Neural progenitor cell (in vitro differentiated cells): ENCODE data around the gene MLST8. TPM values are rescaled to one million over a fixed set of nuclear protein-coding genes. Genes with fewer than 3 reads are reported as not detected.
A peak's percentile ranks its signal among the peaks of the same experiment; 100 is the strongest.

Experiments
- DNase-seq: peaks from one replicate; pipeline ENCODE4 v3.0.0-alpha.2; 2016; ENCODE audit warnings: low spot score
- H2AFZ ChIP-seq: fragments of 200-600 bp; sonication (generic); replicated peaks from 2 replicates; pipeline ENCODE4 v1.6.1; 2016; ENCODE audit warnings: antibody characterized with exemption
- H3F3A ChIP-seq: fragments of 200-600 bp; sonication (generic); 2 replicates; pipeline ENCODE4 v1.6.1; 2016; ENCODE audit warnings: antibody characterized with exemption, low read depth
- H3K27ac ChIP-seq: fragments of 200-600 bp; sonication (generic); 2 replicates; pipeline ENCODE4 v1.5.1; 2016; ENCODE audit warnings: mild to moderate bottlenecking
- H3K27me3 ChIP-seq: fragments of 200-600 bp; sonication (generic); 2 replicates; pipeline ENCODE4 v1.6.1; 2016; ENCODE audit warnings: mild to moderate bottlenecking, moderate library complexity
- H3K36me3 ChIP-seq: fragments of 200-600 bp; sonication (generic); 2 replicates; pipeline ENCODE4 v1.5.1; 2016
- H3K4me1 ChIP-seq: fragments of 200-600 bp; sonication (generic); 2 replicates; pipeline ENCODE4 v1.6.1; 2016; ENCODE audit warnings: mixed run types
- H3K4me2 ChIP-seq: fragments of 200-600 bp; sonication (generic); 2 replicates; pipeline ENCODE4 v1.6.1; 2016
- H3K4me3 ChIP-seq: fragments of 200-600 bp; sonication (generic); 2 replicates; pipeline ENCODE4 v1.5.1; 2016
- H3K79me2 ChIP-seq: fragments of 200-600 bp; sonication (generic); 2 replicates; pipeline ENCODE4 v1.6.1; 2016; ENCODE audit warnings: low read depth
- H3K9ac ChIP-seq: fragments of 200-600 bp; sonication (generic); 2 replicates; pipeline ENCODE4 v1.6.1; 2016
- H3K9me3 ChIP-seq: fragments of 200-600 bp; sonication (generic); 2 replicates; pipeline ENCODE4 v1.5.1; 2016; ENCODE audit warnings: low read depth
- H4K20me1 ChIP-seq: fragments of 200-600 bp; sonication (generic); 2 replicates; pipeline ENCODE4 v1.6.1; 2016; ENCODE audit warnings: low read depth
- H3K27ac Mint-ChIP-seq: 3 replicates; pipeline ENCODE4 v1.8.0; 2021; ENCODE audit warnings: mixed read lengths
- H3K27me3 Mint-ChIP-seq: 2 replicates; pipeline ENCODE4 v1.8.0; 2022; ENCODE audit warnings: low read depth, mild to moderate bottlenecking, inconsistent platforms, moderate library complexity, mixed read lengths; ENCODE audit not compliant: insufficient read depth
- H3K36me3 Mint-ChIP-seq: 3 replicates; pipeline ENCODE4 v1.8.0; 2021; ENCODE audit warnings: mixed read lengths
- H3K4me1 Mint-ChIP-seq: 3 replicates; pipeline ENCODE4 v1.8.0; 2021; ENCODE audit warnings: mixed read lengths
- H3K4me3 Mint-ChIP-seq: 3 replicates; pipeline ENCODE4 v1.8.0; 2021; ENCODE audit warnings: mild to moderate bottlenecking, moderate library complexity, mixed read lengths
- H3K9me3 Mint-ChIP-seq: 3 replicates; pipeline ENCODE4 v1.8.0; 2020; ENCODE audit warnings: mixed read lengths
- EZH2 ChIP-seq: fragments of 200-600 bp; sonication (generic); IDR thresholded peaks from 2 replicates; pipeline ENCODE4 v1.6.1; 2017; ENCODE audit warnings: antibody characterized with exemption, mild to moderate bottlenecking, moderate library complexity
- EZH2phosphoT487 ChIP-seq: fragments of 200-600 bp; sonication (generic); IDR thresholded peaks from 2 replicates; pipeline ENCODE4 v1.6.1; 2017; ENCODE audit warnings: antibody characterized with exemption
- total RNA-seq: library from RNA; depleted of rRNA; stranded (reverse); fragments of >200 nt; gene quantifications from 2 replicates; pipeline ENCODE4 v1.2.3, GENCODE V29; 2015; ENCODE audit warnings: low replicate concordance
- TF ChIP-seq, protein P1 (sequence below): fragments of 200-600 bp; sonication (generic); IDR thresholded peaks from 2 replicates; pipeline ENCODE4 v1.5.1; 2017; ENCODE audit warnings: antibody characterized with exemption, mild to moderate bottlenecking

MLST8 gene
- total RNA-seq, 1 donor from 2014 or later: 24.9 TPM

DNA sequence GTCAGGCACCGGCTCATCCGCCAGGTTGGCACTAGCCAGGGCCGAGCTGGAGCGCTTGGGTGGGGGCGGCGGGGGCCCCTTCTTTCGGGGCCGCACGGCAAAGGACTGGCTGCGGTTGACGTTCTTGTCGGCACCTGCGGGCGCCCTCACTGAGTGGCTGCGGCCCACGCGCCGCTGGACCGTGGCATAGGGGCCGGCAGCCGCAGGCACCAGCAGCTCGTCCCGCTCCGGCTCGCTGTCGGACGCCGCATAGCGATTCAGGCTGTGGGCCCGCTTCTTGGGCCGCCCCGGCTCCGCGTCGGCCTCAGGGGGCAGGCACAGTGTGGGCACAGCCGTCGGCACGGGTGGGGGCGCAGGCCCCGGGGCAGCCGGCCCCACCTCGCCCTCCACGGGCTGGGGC, 24.8 kb upstream of the MLST8 start:
- Histone ChIP-seq H3K9ac (no peak overlapping the region), H3K4me1 (no peaks in the 10 kb centered on the region), H3K4me2 (no peak overlapping the region), H4K20me1 (no peaks in the 10 kb centered on the region), H3K79me2 (no peaks in the 10 kb centered on the region), H3K4me3 (no peak overlapping the region), H3K36me3 (no peaks in the 10 kb centered on the region), H3K27ac (no peak overlapping the region), H2AFZ (no peak overlapping the region), H3K27me3 (no peaks in the 10 kb centered on the region), H3F3A (peaks cover 5% of the 10 kb centered on the region), H3K9me3 (no peaks in the 10 kb centered on the region)
- Mint-ChIP-seq H3K27me3 (peaks cover 11% of the 10 kb centered on the region), H3K4me1 (peaks cover 3% of the 10 kb centered on the region), H3K4me3 (no peak overlapping the region), H3K9me3 (no peaks in the 10 kb centered on the region), H3K36me3 (peaks cover 2% of the 10 kb centered on the region), H3K27ac (no peak overlapping the region)
- TF ChIP-seq EZH2phosphoT487 (no peak), EZH2 (no peak)
- TF ChIP-seq, protein P1, sequence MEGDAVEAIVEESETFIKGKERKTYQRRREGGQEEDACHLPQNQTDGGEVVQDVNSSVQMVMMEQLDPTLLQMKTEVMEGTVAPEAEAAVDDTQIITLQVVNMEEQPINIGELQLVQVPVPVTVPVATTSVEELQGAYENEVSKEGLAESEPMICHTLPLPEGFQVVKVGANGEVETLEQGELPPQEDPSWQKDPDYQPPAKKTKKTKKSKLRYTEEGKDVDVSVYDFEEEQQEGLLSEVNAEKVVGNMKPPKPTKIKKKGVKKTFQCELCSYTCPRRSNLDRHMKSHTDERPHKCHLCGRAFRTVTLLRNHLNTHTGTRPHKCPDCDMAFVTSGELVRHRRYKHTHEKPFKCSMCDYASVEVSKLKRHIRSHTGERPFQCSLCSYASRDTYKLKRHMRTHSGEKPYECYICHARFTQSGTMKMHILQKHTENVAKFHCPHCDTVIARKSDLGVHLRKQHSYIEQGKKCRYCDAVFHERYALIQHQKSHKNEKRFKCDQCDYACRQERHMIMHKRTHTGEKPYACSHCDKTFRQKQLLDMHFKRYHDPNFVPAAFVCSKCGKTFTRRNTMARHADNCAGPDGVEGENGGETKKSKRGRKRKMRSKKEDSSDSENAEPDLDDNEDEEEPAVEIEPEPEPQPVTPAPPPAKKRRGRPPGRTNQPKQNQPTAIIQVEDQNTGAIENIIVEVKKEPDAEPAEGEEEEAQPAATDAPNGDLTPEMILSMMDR: no peak
- no peak for DNase-seq

DNA sequence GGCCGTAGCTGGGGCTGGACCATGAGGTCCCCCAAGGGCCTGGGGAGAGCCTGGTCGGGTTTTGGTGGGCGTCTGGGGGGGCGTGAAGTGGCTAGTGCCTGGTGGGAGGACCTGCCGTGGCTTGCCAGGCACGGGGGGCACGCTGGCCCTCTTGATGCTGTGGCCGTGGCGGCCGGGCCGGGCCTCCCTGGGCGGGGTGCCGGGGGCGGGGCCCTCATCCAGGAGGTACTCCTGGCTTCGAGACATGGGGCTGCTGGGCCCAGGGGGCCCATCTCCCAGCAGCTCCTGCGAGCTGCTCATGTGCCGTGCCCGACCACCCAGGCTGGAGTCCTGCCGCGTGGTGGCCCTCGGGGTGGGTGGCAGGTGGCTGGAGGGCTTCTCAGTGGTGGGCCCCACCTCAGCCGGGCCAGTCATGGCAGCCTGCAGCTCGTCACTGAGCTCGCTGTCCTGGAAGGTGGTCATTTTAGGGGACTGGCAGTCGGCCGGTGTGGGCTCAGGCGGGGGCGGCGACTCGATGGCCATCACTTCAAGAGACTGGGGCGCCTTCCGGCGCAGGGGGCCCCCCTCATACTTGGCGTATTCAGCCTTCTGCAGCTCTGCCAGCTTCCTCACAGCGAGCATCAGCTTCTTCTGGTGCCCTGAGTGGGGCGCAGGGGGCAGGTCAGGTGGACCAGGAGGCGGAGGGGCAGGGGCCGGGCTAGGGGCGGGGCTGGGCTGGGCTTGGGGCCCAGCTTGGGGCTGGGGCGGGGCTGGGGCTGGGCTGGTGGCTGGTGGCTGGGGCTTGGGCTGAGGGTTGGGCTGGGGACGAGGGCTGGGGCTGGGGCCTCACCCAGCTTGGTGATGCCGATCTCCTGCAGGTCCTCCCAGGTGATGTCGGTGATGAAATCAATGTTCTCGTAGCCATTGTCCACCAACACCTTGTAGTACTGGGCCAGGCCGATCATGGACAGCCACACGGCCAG, 24.0 kb upstream of the MLST8 start:
- Mint-ChIP-seq H3K27me3 (peaks cover 9% of the 10 kb centered on the region), H3K4me1 (peaks cover 3% of the 10 kb centered on the region), H3K4me3 (peak overlapping the region; percentile 50), H3K36me3 (peaks cover 2% of the 10 kb centered on the region), H3K9me3 (no peaks in the 10 kb centered on the region), H3K27ac (no peak overlapping the region)
- TF ChIP-seq EZH2: no peak
- no peak for TF ChIP-seq EZH2phosphoT487
- TF ChIP-seq, protein P1: no peak
- Histone ChIP-seq H3K27ac (no peak overlapping the region), H3K4me2 (no peak overlapping the region), H3F3A (peaks cover 5% of the 10 kb centered on the region), H3K27me3 (no peaks in the 10 kb centered on the region), H2AFZ (no peak overlapping the region), H3K36me3 (no peaks in the 10 kb centered on the region), H3K4me3 (no peak overlapping the region), H3K9ac (no peak overlapping the region), H4K20me1 (no peaks in the 10 kb centered on the region), H3K4me1 (no peaks in the 10 kb centered on the region), H3K9me3 (no peaks in the 10 kb centered on the region), H3K79me2 (no peaks in the 10 kb centered on the region)
- peak; percentile 21 for DNase-seq

DNA sequence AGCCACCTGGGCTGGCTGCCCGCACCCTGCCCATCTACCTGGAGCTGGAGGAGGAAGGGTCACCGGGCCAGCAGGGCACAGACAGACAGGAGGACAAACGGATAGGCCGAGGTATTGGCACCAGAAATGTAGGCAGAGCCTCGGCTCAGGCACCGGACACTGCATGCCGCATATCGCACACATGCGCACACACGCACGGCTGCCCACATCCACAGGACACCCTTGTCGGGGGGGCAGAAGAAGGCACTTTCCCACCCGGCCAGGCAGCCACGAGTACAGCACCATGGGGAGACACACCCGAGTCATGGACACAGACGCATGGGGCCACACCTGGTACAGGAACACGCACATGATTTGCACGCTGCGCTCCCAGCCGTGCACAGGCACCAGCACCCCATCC, 23.3 kb upstream of the MLST8 start:
- H3K4me1 Mint-ChIP-seq: peaks cover 3% of the 10 kb centered on the region
- H3K36me3 Mint-ChIP-seq: peaks cover 2% of the 10 kb centered on the region
- TF ChIP-seq, protein P1: no peak
- TF ChIP-seq EZH2: no peak
- TF ChIP-seq EZH2phosphoT487: no peak
- no peaks in the 10 kb centered on the region for H3K27me3 ChIP-seq
- H2AFZ ChIP-seq: no peak overlapping the region
- H3K79me2 ChIP-seq: no peaks in the 10 kb centered on the region
- no peak for DNase-seq
- no peaks in the 10 kb centered on the region for H4K20me1 ChIP-seq
- H3K4me1 ChIP-seq: no peaks in the 10 kb centered on the region
- H3K36me3 ChIP-seq: no peaks in the 10 kb centered on the region
- H3K9me3 Mint-ChIP-seq: no peaks in the 10 kb centered on the region
- peak overlapping the region; percentile 70 for H3K27ac Mint-ChIP-seq
- no peaks in the 10 kb centered on the region for H3K9me3 ChIP-seq
- H3K4me3 ChIP-seq: no peak overlapping the region
- peaks cover 9% of the 10 kb centered on the region for H3K27me3 Mint-ChIP-seq
- peaks cover 5% of the 10 kb centered on the region for H3F3A ChIP-seq
- no peak overlapping the region for H3K9ac ChIP-seq
- no peak overlapping the region for H3K27ac ChIP-seq
- H3K4me3 Mint-ChIP-seq: peak overlapping the region; percentile 73
- no peak overlapping the region for H3K4me2 ChIP-seq
